ENCODE results near the gene TADA2B. TPM values are rescaled to one million over a fixed set of nuclear protein-coding genes. Genes with fewer than 3 reads are reported as not detected.

Gene TADA2B, protein sequence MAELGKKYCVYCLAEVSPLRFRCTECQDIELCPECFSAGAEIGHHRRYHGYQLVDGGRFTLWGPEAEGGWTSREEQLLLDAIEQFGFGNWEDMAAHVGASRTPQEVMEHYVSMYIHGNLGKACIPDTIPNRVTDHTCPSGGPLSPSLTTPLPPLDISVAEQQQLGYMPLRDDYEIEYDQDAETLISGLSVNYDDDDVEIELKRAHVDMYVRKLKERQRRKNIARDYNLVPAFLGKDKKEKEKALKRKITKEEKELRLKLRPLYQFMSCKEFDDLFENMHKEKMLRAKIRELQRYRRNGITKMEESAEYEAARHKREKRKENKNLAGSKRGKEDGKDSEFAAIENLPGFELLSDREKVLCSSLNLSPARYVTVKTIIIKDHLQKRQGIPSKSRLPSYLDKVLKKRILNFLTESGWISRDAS
- 13.7 to 21.2 TPM (median 18.5 TPM) in 5 replicates for total RNA-seq (2022; extraction: Qiagen RNA extraction)

DNA sequence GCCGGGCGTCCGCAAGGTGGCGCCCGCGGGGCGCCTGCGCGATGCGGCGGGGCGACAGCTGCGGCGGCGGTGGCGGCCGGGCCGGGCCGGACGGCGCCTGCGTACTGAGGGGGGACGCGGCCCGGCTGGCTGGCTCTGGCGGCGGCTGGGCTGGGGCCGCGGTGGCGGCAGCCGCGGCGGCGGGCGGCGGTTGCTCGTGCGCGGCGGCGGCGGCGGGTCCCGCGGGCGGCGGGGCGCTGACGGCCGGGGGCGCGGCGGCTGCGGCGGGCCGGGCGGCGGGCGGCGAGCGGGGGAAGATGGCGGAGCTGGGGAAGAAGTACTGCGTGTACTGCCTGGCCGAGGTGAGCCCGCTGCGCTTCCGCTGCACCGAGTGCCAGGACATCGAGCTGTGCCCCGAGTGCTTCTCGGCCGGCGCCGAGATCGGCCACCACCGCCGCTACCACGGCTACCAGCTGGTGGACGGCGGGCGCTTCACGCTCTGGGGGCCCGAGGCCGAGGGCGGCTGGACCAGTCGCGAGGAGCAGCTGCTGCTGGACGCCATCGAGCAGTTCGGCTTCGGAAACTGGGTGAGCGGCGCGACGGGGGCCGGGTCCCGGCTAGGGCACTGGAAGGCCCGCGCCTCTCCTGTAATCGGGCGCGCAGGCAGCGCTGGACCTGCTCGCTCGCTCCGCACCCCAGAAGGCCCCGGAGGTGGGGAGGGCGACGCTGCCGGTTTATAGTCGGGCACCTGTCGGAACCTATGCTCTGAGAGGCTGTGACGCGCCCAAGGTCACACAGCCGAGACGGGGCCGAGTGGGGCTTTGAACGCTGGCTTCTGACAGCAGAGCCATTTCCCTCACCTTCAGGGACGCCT, at the start of gene TADA2B:
Gene TADA2B, plus strand, starts transcription at position 89 of the 853 bp plus-strand sequence. Its CDS starts 208 bp downstream, at position 297.

DNA sequence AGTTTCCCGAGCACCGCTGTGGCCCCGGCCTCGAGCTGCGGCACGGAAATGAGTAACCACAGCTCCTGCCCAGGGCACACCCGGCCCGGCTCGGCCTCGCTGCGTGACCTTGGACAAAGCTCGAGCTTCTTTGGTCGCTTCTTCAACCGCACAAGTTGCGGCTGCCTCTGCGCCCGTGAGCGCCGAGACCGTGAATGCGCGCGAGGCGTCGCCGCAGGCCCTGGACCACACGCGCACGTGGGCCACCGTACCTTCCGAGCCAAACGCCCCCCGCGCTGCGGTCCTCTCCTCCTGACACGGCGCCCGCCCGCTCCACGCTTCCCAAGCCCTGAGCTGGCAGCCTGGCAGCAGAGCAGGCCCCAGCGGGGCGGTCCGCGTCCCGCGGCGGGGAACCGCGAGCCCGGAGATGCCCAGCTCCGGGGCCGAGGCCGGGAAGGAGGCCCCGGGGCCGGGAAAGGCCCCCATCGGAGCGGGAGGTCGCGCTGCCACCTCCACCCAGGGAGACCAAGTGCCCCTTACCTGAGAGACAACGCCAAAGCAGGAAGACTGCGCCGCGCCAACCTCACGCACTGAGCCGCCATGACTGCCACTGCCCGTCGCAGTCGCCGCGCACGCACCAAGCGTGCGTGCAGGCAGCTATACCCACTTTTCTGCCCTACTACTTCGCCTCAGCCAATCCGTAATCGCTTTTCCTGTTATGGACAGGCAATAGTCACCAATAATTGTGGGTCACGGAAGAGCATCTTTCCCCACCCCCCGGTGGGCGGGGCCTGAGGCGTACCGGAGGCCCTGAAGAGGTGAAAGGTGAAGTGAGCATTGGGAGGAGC, 24.5 kb downstream of the TADA2B start, which contains the start of gene GRPEL1:
Gene GRPEL1, minus strand, starts transcription at position 613 of the 827 bp plus-strand sequence. Its CDS starts 32 bp downstream, at position 581.

Other genes with a start within 250 kb of the TADA2B start
- gene TBC1D14, start 133.5 kb upstream of the TADA2B start, total RNA-seq (2022; extraction: Qiagen RNA extraction) = 33.3 to 46.5 TPM (median 43.3 TPM) in 5 replicates
- gene GRPEL1, start 24.7 kb downstream of the TADA2B start, total RNA-seq (2022; extraction: Qiagen RNA extraction) = 62.9 to 76.7 TPM (median 73.8 TPM) in 5 replicates
- 3.8 to 5.8 TPM (median 5.0 TPM) in 5 replicates for gene SORCS2, start 149.2 kb downstream of the TADA2B start, total RNA-seq (2022; extraction: Qiagen RNA extraction)

All from A549 treated with dexamethasone at 1 μM for 4 hours (cell line).